ENCODE results near the gene MYO18B.
A peak's percentile ranks its signal among the peaks of the same experiment; 100 is the strongest.

Gene MYO18B

GRCh38 chr22:25838960-25839741 lies 97.2 kb downstream of the MYO18B start:
- H3K4me3 ChIP-seq (ENCODE audit: low read length): no peak overlapping the region
- DNase-seq (ENCODE audit: low read depth, low spot score): no peak

DNA sequence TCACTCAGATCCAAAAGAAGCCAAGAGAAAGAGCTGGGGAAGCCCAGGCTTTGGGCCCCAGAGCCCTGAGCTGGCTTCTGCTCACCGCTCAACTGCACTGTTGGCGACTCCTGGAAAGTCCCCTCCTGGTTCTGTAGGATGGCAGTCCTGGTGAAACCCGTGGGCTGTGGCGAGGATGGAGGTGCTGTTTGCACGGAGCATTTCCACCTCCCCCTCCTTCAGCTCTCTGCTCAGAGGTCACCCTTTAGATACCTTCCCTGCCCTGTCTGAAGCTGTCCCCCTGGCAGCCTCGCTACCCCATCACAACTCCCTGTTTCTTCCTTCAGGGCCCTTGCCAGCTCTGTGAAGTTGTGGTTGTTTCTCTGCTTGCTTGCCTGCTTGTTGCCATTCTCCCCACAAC lies 97.8 kb downstream of the MYO18B start:
- no peak overlapping the region for H3K4me3 ChIP-seq (ENCODE audit: low read length)
- DNase-seq (ENCODE audit: low read depth, low spot score): no peak

- H3K4me3 ChIP-seq (ENCODE audit: low read length): no peak overlapping the region
- no peak for DNase-seq (ENCODE audit: low read depth, low spot score)
These were observed 98.2 kb downstream of the MYO18B start for GRCh38 chr22:25840167-25840566.

DNA sequence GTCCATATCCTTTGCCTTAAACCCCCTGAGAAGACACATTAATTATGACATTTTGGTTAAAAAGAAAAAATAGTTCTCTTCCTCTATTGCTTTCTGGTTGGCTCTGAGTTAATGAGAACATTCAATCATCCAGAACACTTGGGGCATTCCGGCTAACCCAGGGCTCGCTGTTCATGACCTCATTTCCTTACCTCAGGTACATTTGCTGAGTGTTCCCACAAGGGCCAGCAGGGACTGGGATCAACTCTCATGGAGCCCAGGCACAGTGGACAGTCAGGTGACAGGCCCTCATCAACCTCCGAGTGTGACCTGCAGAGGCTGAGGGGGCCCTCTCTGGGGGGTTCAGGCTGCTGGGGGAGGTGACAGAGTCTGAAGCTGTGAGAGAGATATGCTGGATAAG lies 98.9 kb downstream of the MYO18B start:
- no peak overlapping the region for H3K4me3 ChIP-seq (ENCODE audit: low read length)
- no peak for DNase-seq (ENCODE audit: low read depth, low spot score)

DNA sequence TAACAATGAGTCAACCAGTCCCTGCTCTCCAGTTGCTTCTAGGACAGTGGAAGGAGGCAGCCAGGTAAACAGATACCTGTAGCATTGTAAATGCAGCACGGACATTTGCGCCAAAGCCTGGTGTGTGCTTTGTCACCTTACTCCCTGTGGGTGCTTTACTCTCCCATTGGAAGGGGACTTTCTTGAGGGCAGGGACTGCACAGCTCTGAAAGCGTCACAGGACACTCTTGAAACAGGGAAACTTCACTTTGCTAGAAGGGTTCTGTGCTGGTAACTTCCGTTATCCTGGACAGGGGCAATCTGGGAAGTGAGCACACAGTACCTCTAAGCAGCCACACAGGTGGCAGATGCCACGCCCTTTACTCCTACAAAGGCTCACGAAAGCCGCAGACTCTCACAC lies 99.8 kb downstream of the MYO18B start:
- no peak overlapping the region for H3K4me3 ChIP-seq (ENCODE audit: low read length)
- DNase-seq (ENCODE audit: low read depth, low spot score): no peak

- DNase-seq (ENCODE audit: low read depth, low spot score): no peak
- H3K4me3 ChIP-seq (ENCODE audit: low read length): no peak overlapping the region
These were observed 101.8 kb downstream of the MYO18B start for GRCh38 chr22:25843660-25844405.

DNA sequence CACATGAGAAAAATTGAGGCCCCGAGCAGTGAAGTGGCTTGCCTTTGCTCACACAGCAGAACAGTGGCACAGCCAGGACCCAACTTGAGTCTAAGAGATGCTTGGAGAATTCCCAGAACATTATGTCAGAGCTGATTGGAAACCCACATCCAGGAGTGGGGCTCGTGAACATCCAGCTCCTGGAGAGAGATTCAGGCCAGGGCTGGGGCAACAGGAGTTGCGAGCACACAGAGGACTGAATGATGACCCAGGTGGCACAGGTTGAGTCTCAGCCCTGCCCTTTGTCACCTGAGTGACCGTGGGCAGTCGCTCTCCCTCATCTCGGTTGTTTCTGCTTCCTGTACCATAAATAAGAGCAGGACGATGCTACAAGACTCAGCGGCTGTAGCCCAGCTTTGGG lies 102.6 kb downstream of the MYO18B start:
- no peak for DNase-seq (ENCODE audit: low read depth, low spot score)
- H3K4me3 ChIP-seq (ENCODE audit: low read length): no peak overlapping the region

- DNase-seq (ENCODE audit: low read depth, low spot score): no peak
- H3K4me3 ChIP-seq (ENCODE audit: low read length): no peak overlapping the region
These were observed 104.2 kb downstream of the MYO18B start for GRCh38 chr22:25845985-25846745.

DNA sequence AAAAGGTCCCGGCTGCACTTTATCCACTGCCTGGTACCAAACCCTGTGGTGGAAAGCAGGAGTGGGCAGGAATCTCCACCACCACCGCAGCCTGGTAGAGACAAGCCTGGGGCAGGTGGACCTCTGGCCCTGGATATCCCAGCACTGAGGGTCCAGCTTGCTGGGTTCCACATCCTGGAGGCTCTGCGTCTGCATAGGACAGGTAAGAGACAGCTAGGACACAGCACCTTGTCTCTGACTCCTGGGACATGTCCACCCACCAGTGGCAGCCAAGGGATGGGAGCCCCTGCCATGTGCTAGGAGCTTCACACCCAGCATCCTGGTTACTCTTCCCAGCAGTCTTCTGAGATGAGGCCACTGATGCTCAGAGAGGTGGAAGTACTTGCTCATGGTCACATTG lies 105.5 kb downstream of the MYO18B start:
- no peak for DNase-seq (ENCODE audit: low read depth, low spot score)
- H3K4me3 ChIP-seq (ENCODE audit: low read length): no peak overlapping the region

GRCh38 chr22:25848954-25849353 lies 107.0 kb downstream of the MYO18B start:
- no peak overlapping the region for H3K4me3 ChIP-seq (ENCODE audit: low read length)
- no peak for DNase-seq (ENCODE audit: low read depth, low spot score)

DNA sequence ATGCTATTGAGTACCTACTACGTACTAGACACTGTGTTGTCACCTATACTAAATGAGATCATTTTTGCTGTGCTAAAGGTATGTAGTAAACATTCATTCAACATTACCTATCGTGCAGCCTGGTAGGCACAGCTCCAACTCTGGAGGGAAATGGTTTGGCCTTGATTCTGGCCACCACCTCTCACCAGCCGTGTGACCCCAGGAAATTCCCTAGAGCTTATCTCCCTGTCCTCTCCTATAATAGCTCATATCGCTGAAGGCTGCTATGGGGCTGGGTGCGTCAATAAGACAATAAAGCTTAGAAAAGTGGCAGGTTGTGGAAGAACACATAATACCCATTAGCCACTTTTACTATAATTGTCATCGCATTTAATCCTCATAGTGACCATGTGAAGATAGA lies 107.5 kb downstream of the MYO18B start:
- H3K4me3 ChIP-seq (ENCODE audit: low read length): no peak overlapping the region

GRCh38 chr22:25852223-25852622 lies 110.2 kb downstream of the MYO18B start:
- DNase-seq (ENCODE audit: low read depth, low spot score): no peak
- H3K4me3 ChIP-seq (ENCODE audit: low read length): no peak overlapping the region

More for the DNA sequence above, 107.5 kb downstream of the MYO18B start:
- DNase-seq (ENCODE audit: low read depth, low spot score): no peak

GRCh38 chr22:25853078-25853477 lies 111.1 kb downstream of the MYO18B start:
- no peak overlapping the region for H3K4me3 ChIP-seq (ENCODE audit: low read length)
- DNase-seq (ENCODE audit: low read depth, low spot score): no peak

DNA sequence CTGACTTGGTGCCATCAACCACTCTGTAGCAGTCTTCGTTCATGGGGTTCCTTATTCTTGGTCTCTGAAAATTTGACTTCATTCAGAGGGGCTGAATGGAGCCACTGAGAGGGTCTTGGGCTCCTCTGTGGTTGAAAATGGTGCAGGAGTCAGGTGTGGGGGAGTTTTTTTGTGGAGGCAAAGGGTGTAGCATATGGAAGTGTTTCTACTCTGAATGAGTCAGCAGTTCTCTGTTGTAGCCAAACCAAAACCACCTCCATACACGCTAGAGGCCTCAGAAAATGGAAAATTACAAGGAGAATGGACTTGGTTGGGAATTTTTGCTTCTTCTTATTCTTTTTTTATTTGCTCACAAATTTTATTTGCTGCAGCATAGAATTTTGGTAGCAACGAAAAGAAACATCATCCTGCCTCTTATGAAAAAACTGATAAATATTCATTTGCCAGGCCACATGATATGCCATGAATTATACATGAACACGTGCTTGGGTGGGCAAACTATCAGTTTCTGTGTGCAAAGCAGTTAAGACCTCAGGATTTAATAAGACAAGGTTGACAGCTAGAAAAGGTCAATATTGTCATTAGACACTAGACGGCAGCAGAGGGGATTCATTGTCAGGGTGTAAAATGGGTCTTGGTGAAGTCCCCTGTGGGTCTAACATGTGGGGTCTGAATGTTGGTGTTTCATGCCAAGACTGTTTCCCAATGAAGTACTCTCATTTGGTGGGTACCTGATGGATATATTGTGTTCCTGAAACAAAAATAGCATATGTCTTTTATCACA lies 111.7 kb downstream of the MYO18B start:
- DNase-seq (ENCODE audit: low read depth, low spot score): peak; percentile 23
- H3K4me3 ChIP-seq (ENCODE audit: low read length): no peak overlapping the region

- no peak for DNase-seq (ENCODE audit: low read depth, low spot score)
- H3K4me3 ChIP-seq (ENCODE audit: low read length): no peak overlapping the region
These were observed 127.8 kb downstream of the MYO18B start for GRCh38 chr22:25869771-25870170.

GRCh38 chr22:25874327-25874726 lies 132.3 kb downstream of the MYO18B start:
- H3K4me3 ChIP-seq (ENCODE audit: low read length): no peak overlapping the region
- DNase-seq (ENCODE audit: low read depth, low spot score): no peak

- H3K4me3 ChIP-seq (ENCODE audit: low read length): no peak overlapping the region
- DNase-seq (ENCODE audit: low read depth, low spot score): no peak
These were observed 133.5 kb downstream of the MYO18B start for GRCh38 chr22:25875461-25875860.

DNA sequence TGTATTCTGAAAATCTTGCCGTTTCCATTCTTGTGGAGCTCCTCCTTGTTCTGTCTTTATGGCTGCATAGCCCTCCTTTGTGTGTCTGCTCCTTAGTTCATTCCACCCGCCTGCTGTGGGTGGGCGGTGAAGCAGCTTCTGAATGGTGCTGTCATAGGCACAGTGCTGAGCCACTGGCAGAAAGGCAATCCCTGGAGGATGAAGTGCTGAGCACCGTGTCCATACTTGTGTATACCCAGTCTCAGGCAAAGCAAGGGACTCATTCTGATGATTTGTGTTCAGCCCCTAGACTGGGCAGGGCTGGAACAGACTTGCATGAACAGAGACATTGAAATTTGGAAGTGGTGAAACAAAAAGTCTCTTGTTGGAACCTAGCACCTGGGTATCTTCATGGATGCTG lies 134.9 kb downstream of the MYO18B start:
- no peak overlapping the region for H3K4me3 ChIP-seq (ENCODE audit: low read length)
- DNase-seq (ENCODE audit: low read depth, low spot score): no peak

- no peak overlapping the region for H3K4me3 ChIP-seq (ENCODE audit: low read length)
- DNase-seq (ENCODE audit: low read depth, low spot score): no peak
These were observed 136.9 kb downstream of the MYO18B start for GRCh38 chr22:25878933-25879332.
